ENCODE measurements around the gene FAM174C. TPM values are rescaled to one million over a fixed set of nuclear protein-coding genes. Genes with fewer than 3 reads are reported as not detected.

The FAM174C gene
- total and polyA plus RNA-seq, 4 donors = 14.6 to 79.8 (median 33.8) TPM

GRCh38 chr19:1261798-1262622 lies 13.3 kb upstream of the FAM174C start:
- TF ChIP-seq FOXA1 (IDR thresholded peaks at IDR 0.05) = peak; percentile 38
- TF ChIP-seq, protein P1, sequence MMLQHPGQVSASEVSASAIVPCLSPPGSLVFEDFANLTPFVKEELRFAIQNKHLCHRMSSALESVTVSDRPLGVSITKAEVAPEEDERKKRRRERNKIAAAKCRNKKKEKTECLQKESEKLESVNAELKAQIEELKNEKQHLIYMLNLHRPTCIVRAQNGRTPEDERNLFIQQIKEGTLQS (IDR thresholded peaks at IDR 0.05) = peak; percentile 59
- no peak for TF ChIP-seq CTCF (IDR thresholded peaks at IDR 0.05; ENCODE audit: low read depth, low read length, missing input control)
- peak in 1 of 2 donors; percentile 39 for TF ChIP-seq RAD21 (IDR thresholded peaks at IDR 0.05)
- TF ChIP-seq GABPA (IDR thresholded peaks at IDR 0.05 in 1 of 2, conservative IDR thresholded peaks at IDR 0.05 in 1 of 2) = no peak
- TF ChIP-seq, protein P2, sequence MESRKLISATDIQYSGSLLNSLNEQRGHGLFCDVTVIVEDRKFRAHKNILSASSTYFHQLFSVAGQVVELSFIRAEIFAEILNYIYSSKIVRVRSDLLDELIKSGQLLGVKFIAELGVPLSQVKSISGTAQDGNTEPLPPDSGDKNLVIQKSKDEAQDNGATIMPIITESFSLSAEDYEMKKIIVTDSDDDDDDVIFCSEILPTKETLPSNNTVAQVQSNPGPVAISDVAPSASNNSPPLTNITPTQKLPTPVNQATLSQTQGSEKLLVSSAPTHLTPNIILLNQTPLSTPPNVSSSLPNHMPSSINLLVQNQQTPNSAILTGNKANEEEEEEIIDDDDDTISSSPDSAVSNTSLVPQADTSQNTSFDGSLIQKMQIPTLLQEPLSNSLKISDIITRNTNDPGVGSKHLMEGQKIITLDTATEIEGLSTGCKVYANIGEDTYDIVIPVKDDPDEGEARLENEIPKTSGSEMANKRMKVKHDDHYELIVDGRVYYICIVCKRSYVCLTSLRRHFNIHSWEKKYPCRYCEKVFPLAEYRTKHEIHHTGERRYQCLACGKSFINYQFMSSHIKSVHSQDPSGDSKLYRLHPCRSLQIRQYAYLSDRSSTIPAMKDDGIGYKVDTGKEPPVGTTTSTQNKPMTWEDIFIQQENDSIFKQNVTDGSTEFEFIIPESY (IDR thresholded peaks at IDR 0.05) = peak; percentile 52
- peak; percentile 33 for TF ChIP-seq HNF4G (IDR thresholded peaks at IDR 0.05)
- peak; percentile 83 for TF ChIP-seq SP1 (IDR thresholded peaks at IDR 0.05)
- TF ChIP-seq TAF1 (conservative IDR thresholded peaks at IDR 0.05) = peak; percentile 65
- peak; percentile 92 for TF ChIP-seq RXRA (IDR thresholded peaks at IDR 0.05)
- TF ChIP-seq, protein P3, sequence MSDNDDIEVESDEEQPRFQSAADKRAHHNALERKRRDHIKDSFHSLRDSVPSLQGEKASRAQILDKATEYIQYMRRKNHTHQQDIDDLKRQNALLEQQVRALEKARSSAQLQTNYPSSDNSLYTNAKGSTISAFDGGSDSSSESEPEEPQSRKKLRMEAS (IDR thresholded peaks at IDR 0.05) = peak; percentile 70
- TF ChIP-seq HNF4A (conservative IDR thresholded peaks at IDR 0.05) = peak; percentile 69 to 86
- TF ChIP-seq NR2F2 (IDR thresholded peaks at IDR 0.05) = peak; percentile 83
- peak; percentile 36 for TF ChIP-seq REST (IDR thresholded peaks at IDR 0.05)
- peak in 1 of 2 donors; percentile 54 for TF ChIP-seq EGR1 (IDR thresholded peaks at IDR 0.05; ENCODE audit: low read depth in 2 of 2)
- TF ChIP-seq YY1 (IDR thresholded peaks at IDR 0.05) = peak; percentile 44
- peak; percentile 32 for TF ChIP-seq FOXA2 (IDR thresholded peaks at IDR 0.05)
- TF ChIP-seq JUND (IDR thresholded peaks at IDR 0.05) = peak; percentile 59
- H3K27ac ChIP-seq (ENCODE audit: low read depth in 1 of 2, low read length in 2 of 2) = peak overlapping the region; percentile 89 to 93
- WGBS = 17% methylated on average over 28 of the region's 28 CpGs
- H3K36me3 ChIP-seq (ENCODE audit: control insufficient read depth in 4 of 4, insufficient read depth in 3 of 4, low read depth in 1 of 4, low read length in 3 of 4) = peaks cover 2 to 6% (median 3%) of the 10 kb centered on the region in 4 donors
- H3K9ac ChIP-seq (ENCODE audit: low read depth in 1 of 2, low read length in 2 of 2) = peak overlapping the region; percentile 2 to 37
- H3K9me3 ChIP-seq (ENCODE audit: control insufficient read depth in 4 of 4, low read length in 3 of 4) = no peaks in the 10 kb centered on the region
- H3K27me3 ChIP-seq (ENCODE audit: control insufficient read depth in 4 of 4, insufficient read depth in 4 of 4, low read length in 3 of 4) = no peaks in the 10 kb centered on the region
- H3K4me3 ChIP-seq (ENCODE audit: low read depth in 1 of 3, low read length in 3 of 3) = peak overlapping the region in 2 of 3 donors; percentile 52 to 62
- peaks cover 27 to 72% (median 50%) of the 10 kb centered on the region in 4 donors for H3K4me1 ChIP-seq (ENCODE audit: control insufficient read depth in 4 of 4, insufficient read depth in 4 of 4, low read length in 3 of 4)
- DNase-seq (ENCODE audit: low spot score) = peak; percentile 75

All from liver (tissue), 9 donors.